GM23338 (cell line): ENCODE data around the gene ARSI. TPM values are rescaled to one million over a fixed set of nuclear protein-coding genes. Genes with fewer than 3 reads are reported as not detected.

ENCODE experiments used
- ATAC-seq: fragments of 200-7000 bp; cut with Tn5 transposase; 3 replicates; pipeline ENCODE4 v1.9.1; 2020
- DNase-seq: peaks from one replicate; pipeline ENCODE4 v3.0.0-alpha.2; 2015; ENCODE audit warnings: low spot score
- H2AFZ ChIP-seq: fragments of 200-600 bp; sonication (generic); 2 replicates; pipeline ENCODE4 v1.8.0; 2016; ENCODE audit warnings: antibody characterized with exemption, mild to moderate bottlenecking, moderate library complexity
- H3F3A ChIP-seq: fragments of 200-600 bp; sonication (generic); replicated peaks from 2 replicates; pipeline ENCODE4 v1.8.0; 2017; ENCODE audit warnings: antibody characterized with exemption, mixed run types, low read depth
- H3K27ac ChIP-seq: fragments of 200-600 bp; sonication (generic); 2 replicates; pipeline ENCODE4 v1.6.1; 2016; ENCODE audit warnings: low read depth
- H3K27me3 ChIP-seq: fragments of 200-600 bp; sonication (generic); 2 replicates; pipeline ENCODE4 v1.8.0; 2016; ENCODE audit warnings: mild to moderate bottlenecking, mixed run types, moderate library complexity; ENCODE audit not compliant: insufficient read depth
- H3K36me3 ChIP-seq: fragments of 200-600 bp; sonication (generic); 2 replicates; pipeline ENCODE4 v1.8.0; 2016; ENCODE audit warnings: mild to moderate bottlenecking; ENCODE audit not compliant: insufficient read depth
- H3K4me1 ChIP-seq: fragments of 200-600 bp; sonication (generic); 2 replicates; pipeline ENCODE4 v1.8.0; 2016; ENCODE audit warnings: mild to moderate bottlenecking, moderate library complexity; ENCODE audit not compliant: insufficient read depth
- H3K4me2 ChIP-seq: fragments of 200-600 bp; sonication (generic); 2 replicates; pipeline ENCODE4 v1.7.1; 2017; ENCODE audit warnings: mixed run types
- H3K4me3 ChIP-seq: fragments of 200-600 bp; sonication (generic); 2 replicates; pipeline ENCODE4 v1.6.1; 2016; ENCODE audit warnings: mixed run types
- H3K79me2 ChIP-seq: fragments of 200-600 bp; sonication (generic); replicated peaks from 2 replicates; pipeline ENCODE4 v1.8.0; 2017; ENCODE audit warnings: mild to moderate bottlenecking; ENCODE audit not compliant: insufficient read depth
- H3K9me2 ChIP-seq: fragments of 200-600 bp; sonication (generic); 2 replicates; pipeline ENCODE4 v1.8.0; 2017; ENCODE audit not compliant: insufficient read depth
- H4K20me1 ChIP-seq: fragments of 200-600 bp; sonication (generic); replicated peaks from 2 replicates; pipeline ENCODE4 v1.8.0; 2017; ENCODE audit warnings: mild to moderate bottlenecking; ENCODE audit not compliant: insufficient read depth
- H3K27ac Mint-ChIP-seq: 2 replicates; pipeline ENCODE4 v1.8.0; 2020; ENCODE audit warnings: inconsistent platforms, mild to moderate bottlenecking, moderate library complexity, mixed read lengths
- H3K27me3 Mint-ChIP-seq: 3 replicates; pipeline ENCODE4 v1.8.0; 2022; ENCODE audit warnings: low read depth, mild to moderate bottlenecking, moderate library complexity, mixed read lengths, inconsistent platforms; ENCODE audit not compliant: insufficient read depth, poor library complexity
- H3K36me3 Mint-ChIP-seq: 3 replicates; pipeline ENCODE4 v1.8.0; 2021; ENCODE audit warnings: low read depth, mild to moderate bottlenecking, inconsistent platforms, moderate library complexity, mixed read lengths
- H3K4me1 Mint-ChIP-seq: 3 replicates; pipeline ENCODE4 v1.8.0; 2020; ENCODE audit warnings: mild to moderate bottlenecking, inconsistent platforms, mixed read lengths
- H3K4me3 Mint-ChIP-seq: 3 replicates; pipeline ENCODE4 v1.8.0; 2021; ENCODE audit warnings: moderate library complexity, mild to moderate bottlenecking, inconsistent platforms, mixed read lengths
- H3K9me3 Mint-ChIP-seq: 3 replicates; pipeline ENCODE4 v1.8.0; 2020; ENCODE audit warnings: moderate library complexity, mild to moderate bottlenecking, inconsistent platforms, mixed read lengths
- CREB1 ChIP-seq: fragments of 250-450 bp; sonication (Bioruptor Pico); IDR thresholded peaks from 2 replicates; pipeline ENCODE4 v1.5.0; 2020; ENCODE audit warnings: low read depth, mild to moderate bottlenecking, moderate library complexity
- EZH2 ChIP-seq: fragments of 200-600 bp; sonication (generic); IDR thresholded peaks from one replicate; pipeline ENCODE4 v1.8.0; 2017; ENCODE audit warnings: antibody characterized with exemption, mild to moderate bottlenecking, low read depth; ENCODE audit not compliant: unreplicated experiment
- EZH2phosphoT487 ChIP-seq: fragments of 200-600 bp; sonication (generic); IDR thresholded peaks from one replicate; pipeline ENCODE4 v1.8.1; 2018; ENCODE audit warnings: antibody characterized with exemption; ENCODE audit not compliant: unreplicated experiment
- NANOG ChIP-seq: IDR thresholded peaks from 2 replicates; pipeline ENCODE4 v1.6.1; 2016; ENCODE audit warnings: antibody characterized with exemption, borderline replicate concordance
- POLR2AphosphoS5 ChIP-seq: IDR thresholded peaks from 2 replicates; pipeline ENCODE4 v1.6.1; 2016; ENCODE audit warnings: antibody characterized with exemption, low read depth
- STAT1 ChIP-seq: IDR thresholded peaks from one replicate; pipeline ENCODE4 v1.6.1; 2016; ENCODE audit warnings: antibody characterized with exemption; ENCODE audit not compliant: unreplicated experiment
- ZNF114 ChIP-seq: fragments of 250-450 bp; sonication (Bioruptor Pico); IDR thresholded peaks from 2 replicates; pipeline ENCODE4 v1.5.0; 2020; ENCODE audit warnings: mild to moderate bottlenecking, moderate library complexity
- ZNF331 ChIP-seq: fragments of 250-450 bp; sonication (Bioruptor Pico); IDR thresholded peaks from 2 replicates; pipeline ENCODE4 v1.5.0; 2020; ENCODE audit warnings: low read depth, mild to moderate bottlenecking, moderate library complexity
- polyA plus RNA-seq: library from polyadenylated mRNA; unstranded; fragments of >200 nt; fragmentation: Nextera tagmentation; extraction: Ambion mirVana; gene quantifications from 2 replicates; pipeline ENCODE4 v1.2.1, GENCODE V29; 2016
- total RNA-seq: library from RNA; depleted of rRNA; stranded (reverse); fragments of >200 nt; shearing (Covaris generic); gene quantifications from 2 replicates; pipeline ENCODE4 v1.2.3, GENCODE V29; 2014
- TF ChIP-seq, protein P1 (sequence below): IDR thresholded peaks from one replicate; pipeline ENCODE4 v1.6.1; 2018; ENCODE audit warnings: antibody characterized with exemption; ENCODE audit not compliant: unreplicated experiment
- TF ChIP-seq, protein P2 (sequence below): IDR thresholded peaks from 2 replicates; pipeline ENCODE4 v1.6.1; 2016; ENCODE audit warnings: antibody characterized with exemption
- TF ChIP-seq, protein P3 (sequence below), 2 experiments: fragments of 200-600 bp in 1 of 2; sonication (generic) in 1 of 2; conservative IDR thresholded peaks; 2 replicates each; pipeline versions ENCODE4 v1.5.1 to v1.6.1; 2016 to 2017; ENCODE audit warnings: antibody characterized with exemption in 2 of 2, low read depth in 2 of 2, mild to moderate bottlenecking in 2 of 2, moderate library complexity in 1 of 2
- TF ChIP-seq, protein P4 (sequence below): fragments of 250-450 bp; sonication (Bioruptor Pico); IDR thresholded peaks from 2 replicates; pipeline ENCODE4 v1.5.0; 2020; ENCODE audit warnings: mild to moderate bottlenecking, moderate library complexity

ARSI gene
- total and polyA plus RNA-seq, 2 experiments from 2014 or later, result 0.99 to 6.9 TPM

DNA sequence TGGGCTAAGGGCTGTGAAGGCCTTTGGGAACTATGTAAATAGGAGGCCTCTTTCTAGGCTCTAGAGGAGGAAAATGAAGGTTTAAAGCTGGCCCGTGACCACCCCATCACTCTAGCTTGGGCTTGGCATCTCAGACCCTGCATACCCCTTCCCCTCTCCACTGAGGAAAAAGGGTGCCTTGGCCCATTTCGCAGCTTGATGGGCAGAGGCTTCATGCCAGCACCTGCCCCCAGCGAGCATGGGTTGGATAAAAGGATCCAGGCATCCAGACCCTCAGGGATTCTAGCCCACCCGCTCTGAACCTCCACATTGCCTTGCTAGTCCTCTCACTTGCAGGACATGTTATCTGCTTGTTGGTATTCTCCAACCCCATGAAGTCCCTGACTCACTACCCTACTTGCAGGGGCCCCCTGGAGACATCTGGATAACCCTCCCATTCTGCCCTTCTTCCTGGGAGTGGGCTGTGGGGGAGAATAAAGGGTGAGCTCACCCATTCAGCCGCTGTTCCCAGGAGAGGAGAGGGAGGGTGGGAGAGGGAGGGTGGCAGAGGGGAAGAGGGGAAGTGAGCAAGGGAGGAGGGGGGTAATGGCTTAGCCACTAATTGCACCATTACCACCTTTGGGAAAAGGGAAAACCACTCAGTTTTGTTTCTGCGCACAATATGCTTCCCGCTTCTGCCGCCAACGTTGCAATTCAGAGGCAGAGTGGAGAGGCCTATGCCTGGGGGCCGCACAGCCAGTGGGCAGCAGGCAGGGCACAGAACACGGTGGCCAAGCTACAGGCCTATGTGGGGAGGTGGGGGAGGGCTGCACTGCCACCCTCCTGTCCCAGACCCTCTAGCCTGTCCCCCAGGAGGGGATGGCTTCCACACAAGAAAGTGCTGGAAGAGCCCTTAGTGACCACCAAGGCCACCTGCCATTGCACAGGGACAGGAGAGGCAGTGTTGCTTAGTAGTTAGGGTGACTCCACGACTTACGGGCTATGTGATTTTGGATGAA lies 11.0 kb downstream of the ARSI start:
- H3K4me3 ChIP-seq, result no peak overlapping the region
- H3K9me2 ChIP-seq, result no peaks in the 10 kb centered on the region
- no peak overlapping the region for H3K4me2 ChIP-seq
- no peaks in the 10 kb centered on the region for H3K36me3 ChIP-seq
- no peaks in the 10 kb centered on the region for H3F3A ChIP-seq
- H3K27ac ChIP-seq, result no peak overlapping the region
- TF ChIP-seq CREB1, result no peak
- TF ChIP-seq, protein P1, sequence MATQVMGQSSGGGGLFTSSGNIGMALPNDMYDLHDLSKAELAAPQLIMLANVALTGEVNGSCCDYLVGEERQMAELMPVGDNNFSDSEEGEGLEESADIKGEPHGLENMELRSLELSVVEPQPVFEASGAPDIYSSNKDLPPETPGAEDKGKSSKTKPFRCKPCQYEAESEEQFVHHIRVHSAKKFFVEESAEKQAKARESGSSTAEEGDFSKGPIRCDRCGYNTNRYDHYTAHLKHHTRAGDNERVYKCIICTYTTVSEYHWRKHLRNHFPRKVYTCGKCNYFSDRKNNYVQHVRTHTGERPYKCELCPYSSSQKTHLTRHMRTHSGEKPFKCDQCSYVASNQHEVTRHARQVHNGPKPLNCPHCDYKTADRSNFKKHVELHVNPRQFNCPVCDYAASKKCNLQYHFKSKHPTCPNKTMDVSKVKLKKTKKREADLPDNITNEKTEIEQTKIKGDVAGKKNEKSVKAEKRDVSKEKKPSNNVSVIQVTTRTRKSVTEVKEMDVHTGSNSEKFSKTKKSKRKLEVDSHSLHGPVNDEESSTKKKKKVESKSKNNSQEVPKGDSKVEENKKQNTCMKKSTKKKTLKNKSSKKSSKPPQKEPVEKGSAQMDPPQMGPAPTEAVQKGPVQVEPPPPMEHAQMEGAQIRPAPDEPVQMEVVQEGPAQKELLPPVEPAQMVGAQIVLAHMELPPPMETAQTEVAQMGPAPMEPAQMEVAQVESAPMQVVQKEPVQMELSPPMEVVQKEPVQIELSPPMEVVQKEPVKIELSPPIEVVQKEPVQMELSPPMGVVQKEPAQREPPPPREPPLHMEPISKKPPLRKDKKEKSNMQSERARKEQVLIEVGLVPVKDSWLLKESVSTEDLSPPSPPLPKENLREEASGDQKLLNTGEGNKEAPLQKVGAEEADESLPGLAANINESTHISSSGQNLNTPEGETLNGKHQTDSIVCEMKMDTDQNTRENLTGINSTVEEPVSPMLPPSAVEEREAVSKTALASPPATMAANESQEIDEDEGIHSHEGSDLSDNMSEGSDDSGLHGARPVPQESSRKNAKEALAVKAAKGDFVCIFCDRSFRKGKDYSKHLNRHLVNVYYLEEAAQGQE, result no peak
- TF ChIP-seq, protein P2, sequence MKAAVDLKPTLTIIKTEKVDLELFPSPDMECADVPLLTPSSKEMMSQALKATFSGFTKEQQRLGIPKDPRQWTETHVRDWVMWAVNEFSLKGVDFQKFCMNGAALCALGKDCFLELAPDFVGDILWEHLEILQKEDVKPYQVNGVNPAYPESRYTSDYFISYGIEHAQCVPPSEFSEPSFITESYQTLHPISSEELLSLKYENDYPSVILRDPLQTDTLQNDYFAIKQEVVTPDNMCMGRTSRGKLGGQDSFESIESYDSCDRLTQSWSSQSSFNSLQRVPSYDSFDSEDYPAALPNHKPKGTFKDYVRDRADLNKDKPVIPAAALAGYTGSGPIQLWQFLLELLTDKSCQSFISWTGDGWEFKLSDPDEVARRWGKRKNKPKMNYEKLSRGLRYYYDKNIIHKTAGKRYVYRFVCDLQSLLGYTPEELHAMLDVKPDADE, result no peak
- TF ChIP-seq, protein P3, sequence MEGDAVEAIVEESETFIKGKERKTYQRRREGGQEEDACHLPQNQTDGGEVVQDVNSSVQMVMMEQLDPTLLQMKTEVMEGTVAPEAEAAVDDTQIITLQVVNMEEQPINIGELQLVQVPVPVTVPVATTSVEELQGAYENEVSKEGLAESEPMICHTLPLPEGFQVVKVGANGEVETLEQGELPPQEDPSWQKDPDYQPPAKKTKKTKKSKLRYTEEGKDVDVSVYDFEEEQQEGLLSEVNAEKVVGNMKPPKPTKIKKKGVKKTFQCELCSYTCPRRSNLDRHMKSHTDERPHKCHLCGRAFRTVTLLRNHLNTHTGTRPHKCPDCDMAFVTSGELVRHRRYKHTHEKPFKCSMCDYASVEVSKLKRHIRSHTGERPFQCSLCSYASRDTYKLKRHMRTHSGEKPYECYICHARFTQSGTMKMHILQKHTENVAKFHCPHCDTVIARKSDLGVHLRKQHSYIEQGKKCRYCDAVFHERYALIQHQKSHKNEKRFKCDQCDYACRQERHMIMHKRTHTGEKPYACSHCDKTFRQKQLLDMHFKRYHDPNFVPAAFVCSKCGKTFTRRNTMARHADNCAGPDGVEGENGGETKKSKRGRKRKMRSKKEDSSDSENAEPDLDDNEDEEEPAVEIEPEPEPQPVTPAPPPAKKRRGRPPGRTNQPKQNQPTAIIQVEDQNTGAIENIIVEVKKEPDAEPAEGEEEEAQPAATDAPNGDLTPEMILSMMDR (conservative IDR thresholded peaks at IDR 0.05; ENCODE audit: low read depth in 2 of 2), result no peak
- TF ChIP-seq ZNF114 (CRISPR knock-in tag), result no peak
- no peak for TF ChIP-seq POLR2AphosphoS5
- no peak for TF ChIP-seq ZNF331 (CRISPR knock-in tag)
- no peak for TF ChIP-seq STAT1
- TF ChIP-seq, protein P4, sequence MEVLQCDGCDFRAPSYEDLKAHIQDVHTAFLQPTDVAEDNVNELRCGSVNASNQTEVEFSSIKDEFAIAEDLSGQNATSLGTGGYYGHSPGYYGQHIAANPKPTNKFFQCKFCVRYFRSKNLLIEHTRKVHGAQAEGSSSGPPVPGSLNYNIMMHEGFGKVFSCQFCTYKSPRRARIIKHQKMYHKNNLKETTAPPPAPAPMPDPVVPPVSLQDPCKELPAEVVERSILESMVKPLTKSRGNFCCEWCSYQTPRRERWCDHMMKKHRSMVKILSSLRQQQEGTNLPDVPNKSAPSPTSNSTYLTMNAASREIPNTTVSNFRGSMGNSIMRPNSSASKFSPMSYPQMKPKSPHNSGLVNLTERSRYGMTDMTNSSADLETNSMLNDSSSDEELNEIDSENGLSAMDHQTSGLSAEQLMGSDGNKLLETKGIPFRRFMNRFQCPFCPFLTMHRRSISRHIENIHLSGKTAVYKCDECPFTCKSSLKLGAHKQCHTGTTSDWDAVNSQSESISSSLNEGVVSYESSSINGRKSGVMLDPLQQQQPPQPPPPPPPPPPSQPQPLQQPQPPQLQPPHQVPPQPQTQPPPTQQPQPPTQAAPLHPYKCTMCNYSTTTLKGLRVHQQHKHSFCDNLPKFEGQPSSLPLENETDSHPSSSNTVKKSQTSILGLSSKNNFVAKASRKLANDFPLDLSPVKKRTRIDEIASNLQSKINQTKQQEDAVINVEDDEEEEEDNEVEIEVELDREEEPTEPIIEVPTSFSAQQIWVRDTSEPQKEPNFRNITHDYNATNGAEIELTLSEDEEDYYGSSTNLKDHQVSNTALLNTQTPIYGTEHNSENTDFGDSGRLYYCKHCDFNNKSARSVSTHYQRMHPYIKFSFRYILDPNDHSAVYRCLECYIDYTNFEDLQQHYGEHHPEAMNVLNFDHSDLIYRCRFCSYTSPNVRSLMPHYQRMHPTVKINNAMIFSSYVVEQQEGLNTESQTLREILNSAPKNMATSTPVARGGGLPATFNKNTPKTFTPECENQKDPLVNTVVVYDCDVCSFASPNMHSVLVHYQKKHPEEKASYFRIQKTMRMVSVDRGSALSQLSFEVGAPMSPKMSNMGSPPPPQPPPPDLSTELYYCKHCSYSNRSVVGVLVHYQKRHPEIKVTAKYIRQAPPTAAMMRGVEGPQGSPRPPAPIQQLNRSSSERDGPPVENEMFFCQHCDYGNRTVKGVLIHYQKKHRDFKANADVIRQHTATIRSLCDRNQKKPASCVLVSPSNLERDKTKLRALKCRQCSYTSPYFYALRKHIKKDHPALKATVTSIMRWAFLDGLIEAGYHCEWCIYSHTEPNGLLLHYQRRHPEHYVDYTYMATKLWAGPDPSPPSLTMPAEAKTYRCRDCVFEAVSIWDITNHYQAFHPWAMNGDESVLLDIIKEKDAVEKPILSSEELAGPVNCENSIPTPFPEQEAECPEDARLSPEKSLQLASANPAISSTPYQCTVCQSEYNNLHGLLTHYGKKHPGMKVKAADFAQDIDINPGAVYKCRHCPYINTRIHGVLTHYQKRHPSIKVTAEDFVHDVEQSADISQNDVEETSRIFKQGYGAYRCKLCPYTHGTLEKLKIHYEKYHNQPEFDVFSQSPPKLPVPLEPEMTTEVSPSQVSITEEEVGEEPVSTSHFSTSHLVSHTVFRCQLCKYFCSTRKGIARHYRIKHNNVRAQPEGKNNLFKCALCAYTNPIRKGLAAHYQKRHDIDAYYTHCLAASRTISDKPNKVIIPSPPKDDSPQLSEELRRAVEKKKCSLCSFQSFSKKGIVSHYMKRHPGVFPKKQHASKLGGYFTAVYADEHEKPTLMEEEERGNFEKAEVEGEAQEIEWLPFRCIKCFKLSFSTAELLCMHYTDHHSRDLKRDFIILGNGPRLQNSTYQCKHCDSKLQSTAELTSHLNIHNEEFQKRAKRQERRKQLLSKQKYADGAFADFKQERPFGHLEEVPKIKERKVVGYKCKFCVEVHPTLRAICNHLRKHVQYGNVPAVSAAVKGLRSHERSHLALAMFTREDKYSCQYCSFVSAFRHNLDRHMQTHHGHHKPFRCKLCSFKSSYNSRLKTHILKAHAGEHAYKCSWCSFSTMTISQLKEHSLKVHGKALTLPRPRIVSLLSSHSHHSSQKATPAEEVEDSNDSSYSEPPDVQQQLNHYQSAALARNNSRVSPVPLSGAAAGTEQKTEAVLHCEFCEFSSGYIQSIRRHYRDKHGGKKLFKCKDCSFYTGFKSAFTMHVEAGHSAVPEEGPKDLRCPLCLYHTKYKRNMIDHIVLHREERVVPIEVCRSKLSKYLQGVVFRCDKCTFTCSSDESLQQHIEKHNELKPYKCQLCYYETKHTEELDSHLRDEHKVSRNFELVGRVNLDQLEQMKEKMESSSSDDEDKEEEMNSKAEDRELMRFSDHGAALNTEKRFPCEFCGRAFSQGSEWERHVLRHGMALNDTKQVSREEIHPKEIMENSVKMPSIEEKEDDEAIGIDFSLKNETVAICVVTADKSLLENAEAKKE (CRISPR knock-in tag), result no peak
- TF ChIP-seq EZH2, result no peak
- no peak for TF ChIP-seq NANOG
- TF ChIP-seq EZH2phosphoT487, result no peak
- H2AFZ ChIP-seq, result no peak overlapping the region
- ATAC-seq (no peak), DNase-seq (no peak)
- Mint-ChIP-seq H3K9me3 (no peaks in the 10 kb centered on the region; the same call in 2 of the 3 replicates), H3K4me3 (no peak overlapping the region), H3K4me1 (peaks cover 14% of the 10 kb centered on the region), H3K27ac (no peak overlapping the region), H3K27me3 (peaks cover 11% of the 10 kb centered on the region), H3K36me3 (no peaks in the 10 kb centered on the region; the same call in 2 of the 3 replicates)
- no peaks in the 10 kb centered on the region for H4K20me1 ChIP-seq
- no peaks in the 10 kb centered on the region for H3K79me2 ChIP-seq
- H3K27me3 ChIP-seq, result no peaks in the 10 kb centered on the region
- no peaks in the 10 kb centered on the region for H3K4me1 ChIP-seq
